GM23338 (cell line): ENCODE measurements around the gene MRPL48. TPM values are rescaled to one million over a fixed set of nuclear protein-coding genes. Genes with fewer than 3 reads are reported as not detected.

Experiments used
- ATAC-seq: fragments of 200-7000 bp; cut with Tn5 transposase; 3 replicates; pipeline ENCODE4 v1.9.1; 2020
- DNase-seq: peaks from one replicate; pipeline ENCODE4 v3.0.0-alpha.2; 2015; ENCODE audit warnings: low spot score
- H2AFZ ChIP-seq: fragments of 200-600 bp; sonication (generic); 2 replicates; pipeline ENCODE4 v1.8.0; 2016; ENCODE audit warnings: antibody characterized with exemption, mild to moderate bottlenecking, moderate library complexity
- H3F3A ChIP-seq: fragments of 200-600 bp; sonication (generic); replicated peaks from 2 replicates; pipeline ENCODE4 v1.8.0; 2017; ENCODE audit warnings: antibody characterized with exemption, mixed run types, low read depth
- H3K27ac ChIP-seq: fragments of 200-600 bp; sonication (generic); 2 replicates; pipeline ENCODE4 v1.6.1; 2016; ENCODE audit warnings: low read depth
- H3K27me3 ChIP-seq: fragments of 200-600 bp; sonication (generic); 2 replicates; pipeline ENCODE4 v1.8.0; 2016; ENCODE audit warnings: mild to moderate bottlenecking, mixed run types, moderate library complexity; ENCODE audit not compliant: insufficient read depth
- H3K36me3 ChIP-seq: fragments of 200-600 bp; sonication (generic); 2 replicates; pipeline ENCODE4 v1.8.0; 2016; ENCODE audit warnings: mild to moderate bottlenecking; ENCODE audit not compliant: insufficient read depth
- H3K4me1 ChIP-seq: fragments of 200-600 bp; sonication (generic); 2 replicates; pipeline ENCODE4 v1.8.0; 2016; ENCODE audit warnings: mild to moderate bottlenecking, moderate library complexity; ENCODE audit not compliant: insufficient read depth
- H3K4me2 ChIP-seq: fragments of 200-600 bp; sonication (generic); 2 replicates; pipeline ENCODE4 v1.7.1; 2017; ENCODE audit warnings: mixed run types
- H3K4me3 ChIP-seq: fragments of 200-600 bp; sonication (generic); 2 replicates; pipeline ENCODE4 v1.6.1; 2016; ENCODE audit warnings: mixed run types
- H3K79me2 ChIP-seq: fragments of 200-600 bp; sonication (generic); replicated peaks from 2 replicates; pipeline ENCODE4 v1.8.0; 2017; ENCODE audit warnings: mild to moderate bottlenecking; ENCODE audit not compliant: insufficient read depth
- H3K9me2 ChIP-seq: fragments of 200-600 bp; sonication (generic); 2 replicates; pipeline ENCODE4 v1.8.0; 2017; ENCODE audit not compliant: insufficient read depth
- H4K20me1 ChIP-seq: fragments of 200-600 bp; sonication (generic); replicated peaks from 2 replicates; pipeline ENCODE4 v1.8.0; 2017; ENCODE audit warnings: mild to moderate bottlenecking; ENCODE audit not compliant: insufficient read depth
- H3K27ac Mint-ChIP-seq: 2 replicates; pipeline ENCODE4 v1.8.0; 2020; ENCODE audit warnings: inconsistent platforms, mild to moderate bottlenecking, moderate library complexity, mixed read lengths
- H3K27me3 Mint-ChIP-seq: 3 replicates; pipeline ENCODE4 v1.8.0; 2022; ENCODE audit warnings: low read depth, mild to moderate bottlenecking, moderate library complexity, mixed read lengths, inconsistent platforms; ENCODE audit not compliant: insufficient read depth, poor library complexity
- H3K36me3 Mint-ChIP-seq: 3 replicates; pipeline ENCODE4 v1.8.0; 2021; ENCODE audit warnings: low read depth, mild to moderate bottlenecking, inconsistent platforms, moderate library complexity, mixed read lengths
- H3K4me1 Mint-ChIP-seq: 3 replicates; pipeline ENCODE4 v1.8.0; 2020; ENCODE audit warnings: mild to moderate bottlenecking, inconsistent platforms, mixed read lengths
- H3K4me3 Mint-ChIP-seq: 3 replicates; pipeline ENCODE4 v1.8.0; 2021; ENCODE audit warnings: moderate library complexity, mild to moderate bottlenecking, inconsistent platforms, mixed read lengths
- H3K9me3 Mint-ChIP-seq: 3 replicates; pipeline ENCODE4 v1.8.0; 2020; ENCODE audit warnings: moderate library complexity, mild to moderate bottlenecking, inconsistent platforms, mixed read lengths
- CTCF ChIP-seq, 2 experiments: fragments of 200-600 bp in 1 of 2; sonication (generic) in 1 of 2; conservative IDR thresholded peaks; 2 replicates each; pipeline versions ENCODE4 v1.5.1 to v1.6.1; 2016 to 2017; ENCODE audit warnings: antibody characterized with exemption in 2 of 2, low read depth in 2 of 2, mild to moderate bottlenecking in 2 of 2, moderate library complexity in 1 of 2
- ETS1 ChIP-seq: IDR thresholded peaks from 2 replicates; pipeline ENCODE4 v1.6.1; 2016; ENCODE audit warnings: antibody characterized with exemption
- STAT1 ChIP-seq: IDR thresholded peaks from one replicate; pipeline ENCODE4 v1.6.1; 2016; ENCODE audit warnings: antibody characterized with exemption; ENCODE audit not compliant: unreplicated experiment
- ZNF462 ChIP-seq: fragments of 250-450 bp; sonication (Bioruptor Pico); IDR thresholded peaks from 2 replicates; pipeline ENCODE4 v1.5.0; 2020; ENCODE audit warnings: mild to moderate bottlenecking, moderate library complexity
- polyA plus RNA-seq: library from polyadenylated mRNA; unstranded; fragments of >200 nt; fragmentation: Nextera tagmentation; extraction: Ambion mirVana; gene quantifications from 2 replicates; pipeline ENCODE4 v1.2.1, GENCODE V29; 2016
- total RNA-seq: library from RNA; depleted of rRNA; stranded (reverse); fragments of >200 nt; shearing (Covaris generic); gene quantifications from 2 replicates; pipeline ENCODE4 v1.2.3, GENCODE V29; 2014

MRPL48 gene
- total and polyA plus RNA-seq, 2 experiments from 2014 or later: 24.1 to 103 TPM

GRCh38 chr11:73758451-73758850, 29.2 kb upstream of the MRPL48 start (continued):
- no peak for TF ChIP-seq ZNF462 (CRISPR knock-in tag)
- TF ChIP-seq STAT1: no peak
- no peak for TF ChIP-seq ETS1

- Histone ChIP-seq H2AFZ (peak overlapping the region; percentile 83; the same call in 1 of the 2 replicates), H3K36me3 (no peaks in the 10 kb centered on the region), H3K9me2 (no peaks in the 10 kb centered on the region), H3K4me1 (peaks cover 20% of the 10 kb centered on the region), H3K79me2 (peaks cover 56% of the 10 kb centered on the region), H4K20me1 (peaks cover 7% of the 10 kb centered on the region), H3F3A (0 out of 2 replicates have a peak, but pooled peaks cover 3% of the 10 kb centered on the region), H3K4me3 (peak overlapping the region; percentile 99), H3K4me2 (peak overlapping the region; percentile 73), H3K27ac (peak overlapping the region; percentile 67; the same call in 1 of the 2 replicates), H3K27me3 (no peaks in the 10 kb centered on the region)
- no peak for TF ChIP-seq ETS1
- TF ChIP-seq CTCF (conservative IDR thresholded peaks at IDR 0.05; ENCODE audit: low read depth in 2 of 2): 0 out of 4 replicates have a peak, but pooled peaks of 1 of the 2 experiments have one; percentile 9
- no peak for ATAC-seq
- Mint-ChIP-seq H3K27me3 (peaks cover 9% of the 10 kb centered on the region), H3K4me3 (peak overlapping the region; percentile 95), H3K36me3 (no peaks in the 10 kb centered on the region; the same call in 1 of the 3 replicates), H3K27ac (peak overlapping the region; percentile 46), H3K9me3 (peaks cover 3% of the 10 kb centered on the region; the same call in 1 of the 3 replicates), H3K4me1 (peaks cover 17% of the 10 kb centered on the region; the same call in 2 of the 3 replicates)
- peak; percentile 14 for DNase-seq
Measured at GRCh38 chr11:73759610-73760134, 28.0 kb upstream of the MRPL48 start.
